Measurements from ENCODE around the gene SON.
A peak's percentile ranks its signal among the peaks of the same experiment; 100 is the strongest.
"Not testable (repeated sequence)": the region's sequence is repeated elsewhere in the genome, so short reads cannot be mapped to it uniquely, and the experiment has no call there.

The SON gene

GRCh38 chr21:33578214-33578613, 35.4 kb downstream of the SON start:
- DNase-seq (ENCODE audit: low read depth) = no peak

DNA sequence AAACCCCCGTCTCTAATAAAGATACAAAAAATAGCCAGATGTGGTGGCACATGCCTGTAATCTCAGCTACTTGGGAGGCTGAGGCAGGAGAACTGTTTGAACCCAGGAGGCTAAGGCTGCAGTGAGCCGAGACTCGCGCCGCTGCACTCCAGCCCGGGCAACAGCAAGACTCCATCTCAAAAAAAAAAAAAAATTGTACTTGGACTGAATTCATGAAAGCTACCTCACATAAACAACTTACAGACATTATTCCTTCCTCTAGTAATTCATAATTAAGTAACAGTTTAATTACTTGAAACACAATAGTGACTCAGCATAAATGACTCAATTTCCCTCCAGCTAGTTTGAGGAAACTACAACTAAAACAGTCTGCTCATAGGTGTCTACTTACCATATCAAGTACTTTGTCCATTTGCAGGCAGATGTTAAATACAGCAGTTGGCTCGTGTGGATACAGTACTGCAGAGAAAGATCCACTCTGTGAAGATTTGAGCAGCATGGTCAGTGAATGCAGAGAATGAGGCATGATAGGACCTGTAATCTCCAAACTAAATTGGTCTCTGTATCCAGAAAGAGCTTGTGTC, 36.2 kb downstream of the SON start:
- no peak for DNase-seq (ENCODE audit: low read depth)

GRCh38 chr21:33584455-33584854, 41.6 kb downstream of the SON start:
- no peak for DNase-seq (ENCODE audit: low read depth)

DNA sequence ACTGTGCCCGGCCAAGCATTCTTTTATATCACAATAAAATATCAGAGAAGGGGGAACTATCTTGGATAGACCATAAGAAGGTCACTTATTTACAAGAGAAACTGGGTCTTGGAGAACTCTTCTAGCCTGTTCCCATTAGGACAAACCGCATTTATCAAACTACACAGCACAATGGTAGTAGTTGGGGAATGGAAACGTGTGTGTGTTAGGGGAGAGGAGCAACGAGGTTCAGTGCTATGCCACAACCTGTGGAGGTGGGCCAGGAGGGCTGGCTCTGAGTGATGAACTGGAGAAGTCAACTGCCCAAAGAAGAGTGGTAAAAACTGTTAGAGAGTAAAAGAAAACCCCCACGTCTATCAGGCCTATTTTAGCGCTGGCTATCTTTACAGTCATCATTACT, 44.1 kb downstream of the SON start:
- DNase-seq (ENCODE audit: low read depth) = no peak

DNA sequence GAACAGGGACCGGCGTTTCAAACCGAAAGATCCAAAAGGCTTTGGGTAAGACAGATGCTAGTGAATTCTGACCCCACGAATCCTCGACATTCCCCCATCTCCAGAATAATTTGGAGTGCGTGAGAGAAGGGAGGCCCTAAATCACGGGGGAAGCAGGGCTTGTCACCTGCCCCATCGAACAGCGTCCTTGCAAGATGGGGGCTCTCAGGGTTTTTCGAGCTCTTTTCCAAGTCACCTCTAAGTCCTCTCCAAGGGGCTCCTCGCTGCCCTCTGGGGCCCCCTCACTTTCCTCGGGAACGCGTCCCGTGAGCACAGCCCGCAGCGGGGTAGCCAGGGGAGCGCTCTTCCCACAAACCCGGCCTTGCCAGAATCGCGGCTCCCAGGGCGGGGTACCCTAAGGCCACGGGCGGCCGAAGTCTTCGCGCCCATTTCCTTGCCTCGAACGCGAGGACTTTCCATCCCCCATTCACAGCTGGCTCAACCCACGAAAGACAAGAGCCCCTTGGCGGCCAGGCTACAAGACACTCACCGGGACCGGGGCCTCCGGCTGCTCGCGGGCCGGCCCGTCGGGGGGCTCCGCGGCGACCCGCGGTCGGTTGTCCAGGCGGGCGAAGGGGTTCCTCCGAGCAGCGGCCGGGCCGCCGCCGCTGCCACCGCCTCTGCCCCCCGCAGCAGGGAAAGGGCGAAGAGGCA, 45.1 kb downstream of the SON start:
- DNase-seq (ENCODE audit: low read depth) = peak; percentile 5

DNA sequence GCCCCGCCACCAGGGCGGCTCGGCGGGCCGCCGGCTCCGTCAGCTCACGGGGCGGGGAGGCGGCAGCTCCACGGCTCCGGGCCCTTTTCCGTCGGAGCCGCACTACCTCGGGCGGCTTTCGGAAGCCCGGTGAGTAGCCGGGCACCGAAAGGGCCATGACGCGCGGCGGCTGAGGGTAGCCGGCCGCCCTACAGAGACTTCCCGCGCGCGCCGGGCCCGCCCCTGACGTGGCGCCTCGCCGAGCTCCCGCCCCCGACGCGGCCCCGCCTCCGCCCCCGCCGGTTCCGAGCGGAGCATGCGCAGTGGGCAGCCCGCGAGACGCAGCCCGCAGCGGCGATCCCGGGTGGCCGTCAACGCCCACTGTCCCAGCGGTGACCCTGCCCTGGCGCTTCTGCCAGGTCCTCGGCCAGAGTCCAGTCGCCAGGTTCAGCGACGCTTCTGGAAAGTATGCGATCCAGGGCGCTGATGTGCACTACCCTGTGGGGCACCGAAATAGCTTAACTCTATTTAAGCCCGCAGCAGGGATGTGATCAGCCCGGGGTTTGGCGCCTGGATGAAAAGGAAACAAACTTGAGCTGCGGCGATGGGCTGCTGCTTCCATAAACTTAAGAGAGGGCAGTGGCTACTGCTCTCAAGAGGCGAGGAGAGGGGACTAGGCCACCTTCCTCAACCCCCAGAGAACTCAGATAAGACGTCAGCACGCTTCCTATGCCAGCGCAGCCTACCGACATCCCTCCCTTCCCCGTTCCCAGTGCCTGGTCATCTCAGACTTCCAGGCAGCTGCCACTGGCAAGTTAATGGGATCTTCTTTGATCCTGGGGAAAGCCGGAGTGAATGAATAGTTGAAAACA, 45.9 kb downstream of the SON start, which contains the start of gene DONSON:
Gene DONSON (minus strand): TSS at position 200 of the 851 bp plus-strand sequence. CDS start 43 bp downstream, at position 157.
- peak; percentile 76 for DNase-seq (ENCODE audit: low read depth)

GRCh38 chr21:33598051-33598450, 55.2 kb downstream of the SON start:
- DNase-seq (ENCODE audit: low read depth) = no peak

GRCh38 chr21:33608559-33608958, 65.7 kb downstream of the SON start:
- DNase-seq (ENCODE audit: low read depth) = no peak

GRCh38 chr21:33611006-33611744, 68.3 kb downstream of the SON start:
- no peak for DNase-seq (ENCODE audit: low read depth)

- DNase-seq (ENCODE audit: low read depth) = not testable (repeated sequence)
Observed at GRCh38 chr21:33617565-33617964, 74.7 kb downstream of the SON start.

DNA sequence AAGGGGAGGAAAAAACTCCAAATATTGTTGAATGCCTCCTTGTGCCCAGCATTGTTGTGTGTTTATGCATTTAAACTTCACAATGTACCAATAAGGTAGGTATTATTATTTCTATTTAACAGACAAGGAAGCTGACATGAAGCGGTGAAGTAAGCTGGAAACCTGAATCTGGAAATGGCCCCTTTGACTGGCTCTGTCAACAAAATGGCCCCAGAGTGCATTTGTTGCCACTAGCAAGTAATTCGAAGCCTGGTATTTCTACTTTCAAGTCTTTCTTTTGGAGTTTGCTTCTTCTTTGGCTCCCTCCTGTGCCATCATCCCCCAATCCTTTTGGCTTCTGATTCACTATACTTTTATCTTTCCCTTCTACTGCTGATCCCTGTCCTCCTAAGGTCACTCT, 75.6 kb downstream of the SON start:
- DNase-seq (ENCODE audit: low read depth) = no peak

GRCh38 chr21:33619726-33620125, 76.9 kb downstream of the SON start:
- no peak for DNase-seq (ENCODE audit: low read depth)

GRCh38 chr21:33622253-33622652, 79.4 kb downstream of the SON start:
- DNase-seq (ENCODE audit: low read depth) = no peak

GRCh38 chr21:33626151-33626550, 83.3 kb downstream of the SON start:
- DNase-seq (ENCODE audit: low read depth) = not testable (repeated sequence)
